PFSK-1 (cell line): ENCODE measurements around the gene GPR158.

ENCODE experiments used
- FOXP2 ChIP-seq: optimal IDR thresholded peaks from 2 replicates; pipeline ENCODE3; 2011; ENCODE audit warnings: borderline replicate concordance, control low read depth, inconsistent platforms; ENCODE audit not compliant: insufficient read depth; ENCODE audit errors: extremely low read length, extremely low read depth
- POLR2AphosphoS5 ChIP-seq: IDR thresholded peaks from 2 replicates; pipeline ENCODE4 v1.6.1; 2012; ENCODE audit warnings: low read depth, mild to moderate bottlenecking, control low read depth, low read length, moderate library complexity
- REST ChIP-seq, 2 experiments: IDR thresholded peaks; 2 replicates each; pipeline versions ENCODE4 v1.6.1 to v1.8.0; 2011 to 2012; ENCODE audit warnings: low read depth in 2 of 2, low read length in 2 of 2, control low read depth in 1 of 2, inconsistent platforms in 1 of 2, mild to moderate bottlenecking in 1 of 2, moderate library complexity in 1 of 2; ENCODE audit not compliant: insufficient read depth in 1 of 2
- SIN3A ChIP-seq: IDR thresholded peaks from 2 replicates; pipeline ENCODE4 v1.6.1; 2012; ENCODE audit warnings: mild to moderate bottlenecking, low read length, moderate library complexity, borderline replicate concordance; ENCODE audit not compliant: insufficient read depth
- TAF1 ChIP-seq: IDR thresholded peaks from 2 replicates; pipeline ENCODE4 v1.6.1; 2012; ENCODE audit warnings: low read length, control low read depth, borderline replicate concordance; ENCODE audit not compliant: insufficient read depth

GRCh38 chr10:25616903-25617592, 442.2 kb downstream of the GPR158 start:
- TF ChIP-seq SIN3A, result no peak
- no peak for TF ChIP-seq TAF1
- no peak for TF ChIP-seq POLR2AphosphoS5
- TF ChIP-seq REST (IDR thresholded peaks at IDR 0.05; ENCODE audit: insufficient read depth in 1 of 2, low read depth in 2 of 2, low read length in 2 of 2), result no peak
- no peak for TF ChIP-seq FOXP2
